Myocyte (in vitro differentiated cells): ENCODE data around the gene MGAT5B. TPM values are rescaled to one million over a fixed set of nuclear protein-coding genes. Genes with fewer than 3 reads are reported as not detected.
"Not testable (repeated sequence)": the region's sequence is repeated elsewhere in the genome, so short reads cannot be mapped to it uniquely, and the experiment has no call there.

Experiments used
- DNase-seq: peaks from one replicate; pipeline ENCODE4 v3.0.0-alpha.2; 2012; ENCODE audit warnings: low read depth
- total RNA-seq: library from RNA; depleted of rRNA; stranded (reverse); fragments of >200 nt; gene quantifications from 2 replicates; pipeline ENCODE4 v1.2.3, GENCODE V29; 2014

Gene MGAT5B
- total RNA-seq, 1 donor from 2014 or later = 0.11 TPM

DNA sequence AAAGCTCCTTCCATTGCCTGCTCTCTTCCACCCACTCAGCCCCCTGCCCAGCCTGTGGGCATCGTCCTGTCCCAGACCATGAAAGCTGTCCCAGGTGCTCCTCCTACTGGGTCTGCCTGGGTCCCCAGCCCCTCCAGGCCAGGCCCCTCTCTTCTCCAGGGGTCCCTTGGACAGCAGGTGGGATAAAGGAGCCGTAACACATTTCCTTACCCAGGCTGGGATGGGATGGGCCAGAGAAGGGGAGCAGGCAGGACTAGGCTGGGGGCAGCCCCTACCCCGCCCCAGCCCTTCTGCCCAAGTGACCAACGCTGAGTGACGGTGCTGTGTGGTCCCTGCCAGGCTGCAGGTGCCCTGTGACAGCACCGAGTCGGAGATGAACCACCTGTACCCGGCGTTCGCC, 80.1 kb downstream of the MGAT5B start:
- DNase-seq = no peak

DNA sequence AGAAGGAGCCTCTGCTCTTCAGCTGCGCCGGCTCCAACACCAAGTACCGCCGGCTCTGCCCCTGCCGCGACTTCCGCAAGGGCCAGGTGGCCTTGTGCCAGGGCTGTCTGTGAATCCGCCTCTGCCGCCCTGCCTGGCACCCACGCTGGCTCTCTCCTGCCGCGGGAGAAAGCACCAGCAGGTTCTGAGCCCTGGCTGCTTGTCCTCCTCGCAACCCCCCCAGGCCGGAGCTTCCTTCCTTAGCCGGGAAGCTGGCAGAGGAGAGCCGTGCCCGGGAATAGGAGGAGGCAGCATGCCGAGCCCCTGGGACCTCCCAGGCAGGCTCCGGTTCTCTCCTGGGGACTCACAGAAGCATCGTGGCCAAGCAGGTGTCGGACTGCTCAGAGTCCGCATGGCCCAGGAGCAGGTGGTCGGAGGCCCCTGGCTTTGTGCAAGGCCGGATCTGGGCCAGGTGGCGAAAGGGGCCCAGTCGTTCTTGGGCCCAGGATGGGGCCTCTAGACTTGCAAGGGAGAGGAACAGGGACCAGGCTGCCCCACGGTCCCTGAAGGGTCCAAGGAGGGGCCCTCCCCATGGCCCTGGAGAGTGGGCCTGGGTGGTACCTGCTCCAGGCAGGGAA, 80.6 kb downstream of the MGAT5B start:
- DNase-seq = no peak

DNA sequence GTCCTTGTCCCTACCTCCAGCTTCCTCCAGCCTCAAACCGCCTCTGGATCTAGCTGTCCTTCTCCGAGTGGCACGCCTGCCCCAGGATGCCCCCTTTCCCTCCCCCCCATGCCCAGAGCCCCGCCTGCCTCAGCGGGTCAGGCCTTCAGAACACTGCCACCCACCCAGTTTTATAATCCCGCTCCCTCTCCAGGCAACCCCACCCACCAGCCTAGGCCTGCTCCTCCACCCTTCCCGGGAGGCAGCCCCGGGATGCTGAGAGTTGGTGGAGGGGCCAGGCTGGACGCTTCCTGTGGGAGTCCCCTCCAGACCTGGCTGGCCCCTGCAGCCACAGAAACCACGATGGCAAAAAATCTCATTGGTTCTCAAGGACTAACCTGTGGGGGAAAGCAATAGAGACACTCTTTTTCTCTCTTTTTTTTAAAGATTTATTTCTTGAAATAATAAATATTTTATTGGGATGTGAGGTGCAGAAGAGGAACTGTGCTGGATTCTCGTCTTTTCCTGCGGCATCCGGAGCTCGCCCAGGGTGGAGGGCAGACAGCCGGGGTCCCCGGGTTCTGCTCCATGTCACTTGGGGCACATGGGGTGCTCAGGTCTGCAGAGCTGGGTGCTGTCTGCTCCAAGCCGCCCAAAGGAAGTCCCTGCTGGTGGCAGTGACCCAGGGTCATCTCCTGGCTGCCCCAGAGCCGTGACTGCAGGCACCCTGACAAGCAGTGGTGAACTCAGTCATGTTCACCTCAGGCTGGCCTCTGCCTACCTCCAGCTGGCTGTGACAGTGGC, 81.9 kb downstream of the MGAT5B start:
- DNase-seq = no peak

GRCh38 chr17:76951375-76951905, 83.2 kb downstream of the MGAT5B start:
- no peak for DNase-seq

- no peak for DNase-seq
These were observed 84.2 kb downstream of the MGAT5B start for GRCh38 chr17:76952402-76952801.

GRCh38 chr17:76953066-76953465, 84.9 kb downstream of the MGAT5B start:
- DNase-seq = no peak

GRCh38 chr17:76953946-76954345, 85.7 kb downstream of the MGAT5B start:
- no peak for DNase-seq

DNA sequence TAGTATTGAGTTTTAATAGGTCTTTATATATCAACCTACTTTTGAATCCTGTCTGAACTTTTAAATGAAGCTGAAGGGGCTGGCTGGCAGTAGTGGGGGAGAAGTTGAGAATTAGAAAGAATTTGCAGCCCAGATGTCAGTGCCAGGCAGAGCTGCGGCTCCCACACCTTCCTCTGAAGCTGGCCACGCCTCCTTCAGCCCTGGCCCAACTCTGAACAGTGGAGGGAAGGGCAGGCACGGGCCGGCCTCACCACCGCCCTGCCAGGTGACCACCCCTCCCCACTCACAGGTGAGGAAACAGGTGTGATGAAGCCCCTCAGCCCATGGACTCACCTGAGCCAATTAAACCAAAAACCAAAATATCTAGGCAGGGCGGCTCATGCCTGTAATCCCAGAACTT, 87.0 kb downstream of the MGAT5B start:
- no peak for DNase-seq

DNA sequence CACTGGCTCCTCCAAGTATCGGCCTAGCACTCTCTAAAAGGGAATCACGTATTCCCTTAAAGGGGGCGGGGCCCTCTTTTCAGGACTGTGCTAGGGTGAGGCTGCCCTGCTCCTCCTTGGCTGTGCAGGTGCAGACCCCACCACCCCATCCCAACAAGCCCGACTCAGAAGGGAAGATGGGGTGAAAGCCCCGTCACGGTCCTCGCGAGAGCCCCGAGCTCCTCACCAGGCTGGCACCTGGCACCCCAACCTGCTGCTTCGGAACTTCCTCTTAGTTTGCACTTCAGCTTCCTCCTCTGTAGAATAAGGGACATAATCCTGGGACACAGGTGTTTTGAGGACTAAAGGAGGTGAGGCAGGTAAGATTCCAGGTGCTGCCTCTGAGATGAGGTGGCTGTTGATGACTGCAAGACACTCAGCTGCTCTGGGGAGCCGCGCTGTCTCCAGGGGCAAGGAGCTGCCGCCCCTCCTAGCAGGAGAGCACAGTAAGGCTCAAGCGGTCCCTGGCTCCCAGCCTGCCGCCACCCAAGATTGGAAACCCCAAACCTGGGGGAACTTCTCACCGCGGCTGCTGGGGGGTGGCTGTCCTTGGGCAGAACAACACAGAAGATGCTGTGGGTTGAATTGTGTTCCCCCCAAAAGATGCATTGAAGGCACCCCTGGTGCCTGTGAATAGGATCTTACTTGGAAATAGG, 88.8 kb downstream of the MGAT5B start:
- DNase-seq = no peak

GRCh38 chr17:76957678-76958464, 89.7 kb downstream of the MGAT5B start:
- DNase-seq = peak; percentile 26

DNA sequence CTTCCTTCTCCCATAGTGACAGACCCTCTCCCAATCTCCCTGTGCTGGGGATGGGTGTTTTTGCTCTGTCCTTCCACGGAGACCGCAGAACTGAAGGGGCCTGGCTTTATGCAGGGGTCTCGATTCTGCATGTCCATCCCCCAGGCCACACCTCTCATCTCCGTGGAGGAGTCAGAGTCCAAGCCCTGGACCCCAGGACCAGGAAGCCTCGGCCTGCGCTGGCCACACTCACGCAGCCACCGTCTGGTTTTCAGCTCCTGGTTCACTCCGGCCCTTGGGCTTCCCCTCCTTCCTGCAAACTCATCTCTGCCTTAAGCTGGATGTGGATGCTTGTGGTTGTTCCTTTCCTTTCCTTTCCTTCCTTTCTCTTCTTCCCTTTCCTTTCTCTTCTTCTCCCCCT, 90.8 kb downstream of the MGAT5B start:
- no peak for DNase-seq

DNA sequence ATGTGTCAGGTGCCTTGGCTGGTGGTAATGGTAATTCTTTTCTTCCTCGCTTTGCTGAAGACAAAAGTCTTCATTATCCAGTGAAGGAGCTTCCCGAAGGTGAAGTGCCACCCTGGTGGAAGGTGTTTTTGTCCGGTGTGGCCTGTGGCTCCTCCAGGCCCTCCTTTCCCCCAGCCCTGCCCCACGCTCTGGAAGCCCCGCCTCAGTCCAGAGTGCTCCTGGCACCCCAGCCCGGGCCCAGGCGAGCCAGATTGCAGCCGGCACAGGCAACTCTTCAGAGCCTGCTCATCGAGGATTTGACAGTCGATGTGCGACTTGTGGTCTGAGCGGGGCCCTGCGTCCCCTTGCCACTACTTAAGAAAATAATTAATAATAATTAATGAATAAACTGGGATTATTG, 93.7 kb downstream of the MGAT5B start:
- DNase-seq = no peak

DNA sequence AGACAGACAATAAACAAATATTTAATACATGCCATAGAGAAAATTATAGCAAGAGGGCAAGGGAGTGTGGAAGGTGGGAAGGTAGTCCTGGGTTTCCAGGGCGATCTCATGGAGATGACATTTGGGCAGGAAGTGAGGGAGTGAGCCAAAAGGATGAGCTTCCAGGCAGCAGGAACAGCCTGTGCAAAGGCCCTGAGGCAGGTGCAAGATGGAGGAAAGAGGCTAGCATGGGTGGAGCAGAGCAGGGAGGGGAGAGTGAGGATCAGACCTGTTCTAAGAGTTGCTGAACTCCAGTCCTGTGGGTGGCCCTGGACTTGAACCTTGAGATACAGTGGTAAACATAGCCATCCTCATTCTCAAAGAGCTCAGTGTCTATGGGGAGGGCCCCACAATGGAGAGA, 94.7 kb downstream of the MGAT5B start:
- no peak for DNase-seq

- DNase-seq = no peak
These were observed 97.8 kb downstream of the MGAT5B start for GRCh38 chr17:76966016-76966415.

- DNase-seq = no peak
These were observed 98.4 kb downstream of the MGAT5B start for GRCh38 chr17:76966486-76967181.

GRCh38 chr17:76967762-76968161, 99.6 kb downstream of the MGAT5B start:
- no peak for DNase-seq

DNA sequence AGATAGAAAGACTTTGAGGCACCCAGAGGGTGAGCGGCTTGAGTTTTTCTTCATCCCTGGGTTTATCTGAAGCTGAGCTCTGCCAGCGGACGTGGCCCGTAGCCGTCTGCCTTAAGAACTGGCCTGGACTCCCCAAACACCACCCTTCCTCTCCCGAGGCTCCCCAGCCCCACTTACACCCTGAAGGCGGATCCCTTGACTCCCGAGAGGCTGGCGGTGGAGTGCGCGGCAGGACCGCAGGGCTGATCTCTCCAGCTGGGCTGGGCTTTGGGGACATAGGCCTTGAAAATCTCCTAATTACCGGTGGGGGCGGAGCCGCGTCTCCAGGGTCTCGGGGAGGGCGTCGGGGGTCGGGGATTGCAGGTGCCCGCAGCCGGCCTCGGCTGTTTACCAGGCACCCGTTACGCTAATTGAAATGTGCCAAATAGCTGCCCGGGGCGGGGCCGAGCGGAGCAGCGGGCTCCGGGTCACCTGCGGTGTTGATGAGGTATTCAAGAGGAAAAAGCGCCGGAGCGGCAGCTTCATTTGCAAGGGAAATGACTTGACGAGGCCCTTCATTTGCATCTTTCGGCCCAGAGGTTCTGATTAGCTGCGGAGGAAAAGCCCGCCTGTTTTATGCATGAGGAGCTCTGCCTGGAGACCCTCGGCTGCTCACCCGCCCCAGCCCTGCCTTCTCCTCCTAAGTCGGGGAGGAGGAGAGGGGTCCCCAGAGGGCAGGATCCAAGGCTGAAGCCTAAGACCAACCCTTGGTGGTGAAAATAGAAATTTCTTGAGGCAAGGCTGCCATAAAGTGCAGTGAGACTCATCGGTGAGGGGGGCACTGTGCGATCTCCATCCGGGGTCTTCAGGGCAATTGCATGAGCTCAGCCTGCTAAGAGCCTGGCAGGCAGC, 100.7 kb downstream of the MGAT5B start:
- no peak for DNase-seq

GRCh38 chr17:76969598-76970172, 101.5 kb downstream of the MGAT5B start:
- DNase-seq = peak; percentile 26

DNA sequence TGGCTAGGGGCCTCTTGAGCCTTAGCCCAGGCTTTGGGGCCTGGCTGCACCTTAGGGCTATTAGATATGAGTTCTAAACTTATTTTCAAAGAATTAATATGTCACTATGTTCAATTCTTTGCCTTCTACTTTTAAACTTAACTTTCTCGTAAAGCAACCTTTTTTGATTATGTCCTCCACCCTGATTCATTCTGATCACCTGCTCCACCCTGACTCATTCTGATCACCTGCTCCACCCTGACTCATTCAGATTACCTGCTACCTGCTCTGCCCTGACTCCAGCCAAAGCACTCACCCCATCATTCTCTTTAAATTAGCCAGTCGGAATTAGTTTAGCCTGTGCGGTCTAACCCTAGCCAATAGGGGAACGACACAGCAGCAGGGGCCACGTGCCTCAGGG, 102.0 kb downstream of the MGAT5B start:
- DNase-seq = not testable (repeated sequence)
